ENCODE results near the gene MICAL2.

MICAL2 gene

DNA sequence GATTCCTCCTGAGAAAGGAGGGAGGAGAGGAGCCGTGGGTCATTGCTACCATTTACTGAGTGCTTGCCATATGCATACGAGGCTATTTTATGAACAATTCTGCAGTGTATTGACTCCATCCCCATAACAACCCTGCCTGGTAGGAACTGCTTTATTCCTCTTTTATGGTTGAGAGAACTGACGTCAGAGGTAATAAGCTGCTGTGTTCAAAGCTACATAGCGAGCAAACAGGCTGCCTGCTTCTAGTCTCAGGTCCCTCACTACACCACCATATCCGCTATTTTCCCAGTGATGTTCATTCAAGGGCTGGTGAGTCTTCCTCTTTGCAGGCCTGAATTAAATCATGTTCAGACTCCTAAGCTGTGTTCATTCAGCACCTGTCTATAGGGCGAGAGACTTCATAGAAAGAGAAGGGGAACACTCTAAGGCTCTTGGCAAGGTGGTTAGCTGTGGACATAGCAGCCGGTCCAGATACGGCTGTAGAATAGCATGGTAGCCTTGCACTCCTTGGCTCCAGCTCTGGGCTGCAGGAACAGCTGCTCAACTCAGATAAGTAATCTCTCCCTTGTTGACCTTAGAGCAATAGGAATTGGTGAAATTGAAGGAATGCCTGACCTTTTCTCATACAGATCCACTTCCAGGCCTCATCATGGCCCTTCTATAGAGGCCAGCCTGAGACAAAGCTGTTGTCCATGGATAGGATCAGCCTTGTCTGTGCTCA lies 82.6 kb downstream of the MICAL2 start:
- DNase-seq = no peak

DNA sequence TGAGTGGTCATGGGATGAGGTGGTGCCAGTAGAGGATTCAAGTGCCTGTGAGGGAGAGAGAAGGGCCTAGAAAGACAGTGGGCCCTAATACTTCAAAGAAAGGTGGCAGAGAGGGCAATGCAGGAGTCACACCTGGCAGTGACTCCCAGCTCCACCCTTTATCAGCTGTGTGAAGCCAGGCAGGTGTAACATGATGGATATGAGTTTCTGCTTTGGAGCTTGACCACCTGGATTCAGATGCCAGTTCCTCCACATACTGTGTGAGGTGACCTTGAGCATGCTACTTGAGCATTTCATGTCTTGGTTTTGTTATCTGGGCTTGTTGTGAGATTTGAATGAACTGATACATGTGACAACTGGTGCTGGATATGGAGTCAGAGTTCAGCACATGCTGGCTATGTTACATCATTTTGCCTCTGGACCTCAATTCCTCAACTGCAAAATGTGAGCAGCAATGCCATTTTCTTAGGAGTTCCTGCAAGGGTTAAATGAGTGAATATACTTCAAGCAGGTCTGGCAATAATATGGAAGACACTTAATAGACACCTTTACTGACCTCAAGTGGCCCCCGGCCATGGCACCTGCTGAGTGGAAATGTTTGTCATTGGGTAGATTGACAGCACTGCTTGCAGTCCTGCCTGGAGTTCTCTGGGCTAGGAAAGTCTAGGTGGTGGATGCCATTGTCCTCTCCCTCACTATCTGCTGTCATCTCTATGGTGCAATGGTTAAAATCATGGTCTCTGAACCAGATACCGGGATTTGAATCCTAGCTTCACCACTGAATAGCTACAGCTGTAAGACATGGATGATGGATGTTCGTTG lies 83.3 kb downstream of the MICAL2 start:
- peak in 2 of 3 experiments; percentile 5 to 20 for DNase-seq

GRCh38 chr11:12195768-12196167 lies 85.4 kb downstream of the MICAL2 start:
- no peak for DNase-seq

DNA sequence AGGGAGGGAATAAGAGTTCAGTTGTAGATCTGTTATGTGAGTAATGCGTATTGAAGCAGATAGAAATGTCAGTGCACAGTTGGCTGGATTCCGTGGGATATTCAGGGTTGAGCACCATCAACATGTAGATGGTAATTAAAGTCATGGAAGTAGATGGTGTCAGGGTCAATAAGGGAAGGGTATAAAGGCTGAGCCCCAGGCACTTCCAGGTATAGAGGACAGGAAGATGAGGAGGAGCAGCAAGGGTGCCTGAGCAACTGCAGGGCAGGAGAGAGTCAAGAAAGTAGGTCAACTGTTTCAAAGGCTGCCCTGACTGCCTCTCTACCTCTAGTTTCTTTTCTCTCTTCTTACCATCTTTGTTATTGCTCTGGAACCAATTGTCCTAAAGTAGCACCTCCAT lies 85.9 kb downstream of the MICAL2 start:
- no peak for DNase-seq

DNA sequence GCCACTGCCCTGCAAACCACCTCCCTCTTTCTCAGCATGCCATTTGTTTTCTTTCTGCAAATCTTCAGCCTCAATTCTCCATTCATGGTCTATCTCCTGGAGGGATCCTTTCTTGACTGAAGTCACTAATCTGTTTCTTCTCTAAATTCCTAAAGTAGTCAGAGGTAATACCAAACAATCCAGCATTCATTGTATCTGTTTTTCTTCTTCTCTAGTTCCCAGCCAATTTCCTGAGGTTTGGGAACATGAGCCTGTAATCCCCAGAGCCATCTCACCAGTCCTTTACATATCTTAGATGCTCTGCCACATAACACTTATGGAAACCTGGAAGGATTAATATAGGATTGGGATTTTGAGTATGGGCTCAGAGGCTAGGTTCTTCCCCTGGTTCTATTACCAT lies 86.5 kb downstream of the MICAL2 start:
- no peak for DNase-seq

GRCh38 chr11:12198251-12199222 lies 88.1 kb downstream of the MICAL2 start:
- DNase-seq = peak in 1 of 3 experiments; percentile 16

DNA sequence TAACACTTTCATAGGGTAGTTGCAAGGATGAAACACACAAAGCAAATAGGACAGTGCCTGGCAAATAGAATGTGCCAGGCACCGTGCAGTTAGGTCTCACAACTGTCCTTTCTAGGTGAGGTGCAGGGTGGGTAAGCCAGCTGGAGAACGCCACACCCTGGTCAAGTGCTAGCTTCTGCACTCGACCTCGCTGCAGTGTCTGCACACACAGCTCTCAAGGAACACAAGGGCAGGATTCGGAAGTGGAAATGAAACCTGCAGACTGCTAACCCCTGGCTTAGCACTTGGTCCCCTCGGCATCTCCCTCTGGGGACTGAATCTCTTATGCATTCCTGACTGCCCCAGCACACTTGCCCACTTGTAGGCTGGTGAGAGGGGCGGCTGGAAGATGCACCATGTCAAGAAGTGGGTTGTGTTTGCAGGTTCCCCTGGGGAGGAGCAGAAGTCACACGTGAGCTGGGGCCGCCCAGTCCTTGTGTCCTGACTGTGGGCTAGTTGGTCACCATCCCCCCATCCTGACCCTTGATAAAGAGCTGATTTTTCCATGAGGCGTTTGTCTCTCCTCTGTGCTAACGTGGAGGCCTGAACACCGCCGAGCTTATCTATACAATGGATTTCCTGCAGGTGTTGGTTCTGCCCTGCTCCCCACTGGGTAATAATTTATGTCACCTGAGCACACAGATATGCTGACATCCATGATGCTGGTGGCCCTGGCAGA lies 89.0 kb downstream of the MICAL2 start:
- peak; percentile 72 to 86 (median 76) for DNase-seq

- DNase-seq = peak; percentile 60 to 86 (median 63)
These were observed 90.0 kb downstream of the MICAL2 start for GRCh38 chr11:12200279-12200990.

GRCh38 chr11:12200991-12201985 lies 90.9 kb downstream of the MICAL2 start:
- no peak for DNase-seq

DNA sequence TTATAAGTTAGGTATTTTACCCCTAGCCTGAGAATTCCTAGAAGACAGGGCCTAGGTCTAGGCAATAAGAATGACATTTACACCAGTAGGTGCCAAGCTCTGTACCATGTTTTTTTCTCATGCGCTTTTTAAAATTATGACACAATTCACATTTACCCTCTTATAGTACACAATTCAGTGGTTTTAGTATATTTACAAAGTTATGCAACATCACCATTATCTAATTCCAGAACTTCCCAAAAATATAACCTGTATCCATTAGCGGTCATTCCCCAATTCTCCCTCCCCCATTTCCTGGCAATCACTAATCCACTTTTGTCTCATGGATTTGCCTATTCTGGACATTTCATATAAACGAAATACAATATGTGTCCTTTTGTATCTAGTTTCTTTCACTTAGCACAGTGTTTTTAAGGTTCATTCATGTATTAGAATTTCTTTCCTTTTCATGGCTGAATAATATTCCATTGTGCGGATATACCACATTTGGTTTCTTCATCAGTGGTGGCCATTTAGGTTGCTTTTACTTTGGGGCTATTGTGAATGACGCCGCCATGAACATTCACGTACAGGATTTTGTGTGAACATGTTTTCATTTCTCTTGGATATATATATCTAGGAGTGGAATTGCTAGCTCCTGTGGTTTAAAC lies 92.4 kb downstream of the MICAL2 start:
- DNase-seq = no peak

DNA sequence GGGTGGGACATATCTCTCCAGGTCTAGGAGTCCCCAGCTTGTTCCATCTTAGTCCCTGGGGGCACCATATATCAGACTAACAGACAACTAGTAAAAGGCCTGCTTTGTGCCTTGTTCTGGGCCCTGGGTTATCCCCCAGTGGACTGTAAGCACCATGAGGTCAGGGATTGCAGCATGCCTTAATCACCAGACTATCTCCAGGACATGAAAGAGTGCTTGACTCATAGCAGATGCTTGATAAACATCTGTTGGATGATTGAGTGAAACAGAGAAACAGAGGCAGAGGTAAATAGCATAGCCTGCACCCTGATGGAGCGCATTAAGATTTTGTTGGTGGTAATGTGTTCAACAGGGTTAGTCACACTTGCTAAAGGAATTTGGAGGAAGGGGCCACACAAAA lies 94.1 kb downstream of the MICAL2 start:
- DNase-seq = no peak

DNA sequence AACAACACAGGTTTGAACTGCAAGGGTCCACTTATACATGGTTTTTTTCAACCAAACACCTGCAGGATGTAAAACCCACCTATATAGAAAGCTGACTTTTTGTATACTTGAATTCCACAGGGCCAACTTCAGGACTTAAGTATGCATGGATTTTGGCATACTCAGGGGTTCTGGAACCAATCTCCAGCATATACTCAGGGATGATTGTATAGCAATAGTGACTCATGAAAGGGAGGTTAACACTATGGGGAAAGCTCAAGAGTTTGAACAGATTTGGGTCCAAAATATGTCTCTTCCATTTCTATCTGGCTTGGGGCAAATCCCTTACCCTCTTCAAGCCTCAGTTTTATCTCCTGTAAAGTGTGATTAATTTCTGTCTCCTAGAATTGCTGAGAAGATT lies 94.9 kb downstream of the MICAL2 start:
- no peak for DNase-seq

DNA sequence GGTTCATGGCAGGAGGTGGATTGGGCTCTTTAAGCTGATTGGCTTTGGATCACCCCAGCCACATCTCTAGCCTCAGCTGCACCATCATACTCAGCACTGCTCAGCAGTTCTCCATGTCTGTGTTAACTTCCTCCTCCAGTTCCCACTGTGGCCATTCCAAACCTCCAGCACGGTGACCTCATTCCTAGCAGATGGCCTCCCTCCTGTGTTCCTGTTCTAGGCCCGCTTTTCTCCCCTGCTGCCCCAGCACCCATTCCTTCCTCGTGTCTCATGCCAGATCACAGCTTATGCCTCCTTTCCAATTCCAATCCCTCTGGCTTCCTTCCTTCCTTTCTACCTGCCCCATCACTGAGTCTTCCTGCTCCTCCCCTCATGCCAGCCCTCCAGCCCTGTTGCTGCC lies 96.1 kb downstream of the MICAL2 start:
- no peak for DNase-seq

- DNase-seq = no peak
These were observed 97.2 kb downstream of the MICAL2 start for GRCh38 chr11:12207384-12208150.

- DNase-seq = no peak
These were observed 98.7 kb downstream of the MICAL2 start for GRCh38 chr11:12209096-12209495.

DNA sequence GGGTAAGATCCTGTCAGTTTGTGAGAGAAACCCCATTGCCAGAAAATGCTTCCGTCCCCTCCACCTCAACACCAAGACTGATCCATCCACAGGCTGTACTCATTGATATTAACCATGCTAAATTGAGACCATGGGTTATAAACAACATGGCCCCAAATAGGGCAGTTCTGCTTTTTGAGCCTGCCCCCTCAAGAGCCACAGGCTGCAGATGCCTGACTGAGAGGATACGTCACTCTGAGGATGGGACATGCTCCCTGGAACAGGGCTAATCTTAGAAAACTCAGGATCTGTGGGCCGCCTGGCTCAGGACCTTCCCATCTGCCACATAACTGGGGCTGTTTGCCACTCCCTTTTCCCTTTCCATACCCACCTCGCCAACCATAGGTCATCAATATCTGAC lies 99.8 kb downstream of the MICAL2 start:
- DNase-seq = no peak

GRCh38 chr11:12211331-12212065 lies 101.1 kb downstream of the MICAL2 start:
- DNase-seq = peak in 1 of 3 experiments; percentile 5

DNA sequence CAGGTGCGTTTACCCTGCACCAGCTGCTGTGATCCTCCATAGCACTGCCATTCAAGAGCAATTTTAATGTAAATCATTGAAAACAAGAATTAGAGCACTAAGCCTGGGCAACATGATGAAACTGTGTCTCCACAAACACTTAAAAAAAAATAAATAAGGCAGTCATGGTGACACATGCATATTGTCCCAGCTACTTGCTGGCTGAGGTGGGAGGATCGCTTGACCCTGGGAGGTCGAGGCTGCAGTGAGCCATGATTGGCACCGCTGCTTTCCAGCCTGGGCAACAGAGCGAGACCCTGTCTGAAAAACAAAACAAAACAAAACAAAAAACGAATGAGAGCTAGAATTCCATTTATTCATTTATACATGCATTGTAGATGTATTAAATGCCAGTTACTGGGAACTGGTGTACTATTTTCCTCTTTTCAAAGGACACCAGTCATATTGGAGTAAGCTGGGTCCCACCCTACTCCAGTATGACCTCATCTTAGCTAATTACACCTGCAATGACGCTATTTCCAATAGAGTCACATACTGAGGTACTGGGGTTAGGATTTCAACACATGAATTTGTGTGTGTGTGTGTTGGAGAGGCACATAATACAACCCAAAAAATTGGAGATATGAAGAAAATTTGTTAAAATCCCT lies 101.9 kb downstream of the MICAL2 start:
- peak in 1 of 3 experiments; percentile 30 for DNase-seq
